AG20443 (cell line): ENCODE measurements around the gene BRME1.

Experiments used
- DNase-seq: peaks from one replicate; pipeline ENCODE4 v3.0.0; 2012; ENCODE audit warnings: low spot score, mixed read lengths

Gene BRME1

GRCh38 chr19:13844130-13844631 lies 61.7 kb downstream of the BRME1 start:
- DNase-seq, result no peak

GRCh38 chr19:13843104-13843921 lies 62.6 kb downstream of the BRME1 start:
- DNase-seq, result peak; percentile 40

- peak; percentile 90 for DNase-seq
Measured at GRCh38 chr19:13842291-13843103, 63.4 kb downstream of the BRME1 start.

GRCh38 chr19:13841962-13842290 lies 64.0 kb downstream of the BRME1 start:
- no peak for DNase-seq

GRCh38 chr19:13841086-13841961 lies 64.6 kb downstream of the BRME1 start:
- DNase-seq, result peak; percentile 32

GRCh38 chr19:13840305-13841085 lies 65.4 kb downstream of the BRME1 start:
- peak; percentile 47 for DNase-seq

- DNase-seq, result no peak
Measured at GRCh38 chr19:13839938-13840304, 66.0 kb downstream of the BRME1 start.

- peak; percentile 67 for DNase-seq
Measured at GRCh38 chr19:13839130-13839937, 66.6 kb downstream of the BRME1 start.

- no peak for DNase-seq
Measured at GRCh38 chr19:13838435-13839129, 67.3 kb downstream of the BRME1 start.

GRCh38 chr19:13835791-13836723 lies 69.9 kb downstream of the BRME1 start:
- DNase-seq, result peak; percentile 14

GRCh38 chr19:13834244-13835069 lies 71.5 kb downstream of the BRME1 start:
- DNase-seq, result no peak

- DNase-seq, result peak; percentile 92
Measured at GRCh38 chr19:13833330-13834243, 72.3 kb downstream of the BRME1 start.
